ENCODE measurements around the gene MVB12B. TPM values are rescaled to one million over a fixed set of nuclear protein-coding genes. Genes with fewer than 3 reads are reported as not detected.

The MVB12B gene
- total RNA-seq, 1 donor from 2014 or later = 20.2 TPM

DNA sequence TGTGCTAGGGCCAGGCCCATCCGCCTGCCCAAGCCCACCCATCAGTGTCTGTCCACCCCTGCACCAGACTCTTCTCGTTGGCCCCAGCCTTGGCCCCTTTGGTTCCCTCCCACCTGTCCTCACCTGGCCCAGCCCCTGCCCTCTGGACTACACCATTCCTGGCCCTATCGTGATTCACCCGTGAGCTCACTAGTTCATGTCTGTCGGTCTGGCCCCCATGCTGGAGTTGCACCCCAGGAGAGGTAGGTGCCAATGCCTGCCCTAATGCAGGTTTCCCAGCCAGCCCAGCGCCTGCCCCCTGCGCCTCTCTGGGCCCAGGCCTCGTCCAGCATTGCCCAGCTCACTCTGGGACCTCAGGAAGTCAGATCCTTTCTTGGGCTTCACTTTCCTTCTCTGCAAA, 171.7 kb downstream of the MVB12B start:
- no peaks in the 10 kb centered on the region for H3K27me3 Mint-ChIP-seq (ENCODE audit: unreplicated experiment)
- H3K9me3 Mint-ChIP-seq (ENCODE audit: unreplicated experiment) = no peaks in the 10 kb centered on the region
- no peak overlapping the region for H3K27ac Mint-ChIP-seq (ENCODE audit: unreplicated experiment)
- TF ChIP-seq, protein P1, sequence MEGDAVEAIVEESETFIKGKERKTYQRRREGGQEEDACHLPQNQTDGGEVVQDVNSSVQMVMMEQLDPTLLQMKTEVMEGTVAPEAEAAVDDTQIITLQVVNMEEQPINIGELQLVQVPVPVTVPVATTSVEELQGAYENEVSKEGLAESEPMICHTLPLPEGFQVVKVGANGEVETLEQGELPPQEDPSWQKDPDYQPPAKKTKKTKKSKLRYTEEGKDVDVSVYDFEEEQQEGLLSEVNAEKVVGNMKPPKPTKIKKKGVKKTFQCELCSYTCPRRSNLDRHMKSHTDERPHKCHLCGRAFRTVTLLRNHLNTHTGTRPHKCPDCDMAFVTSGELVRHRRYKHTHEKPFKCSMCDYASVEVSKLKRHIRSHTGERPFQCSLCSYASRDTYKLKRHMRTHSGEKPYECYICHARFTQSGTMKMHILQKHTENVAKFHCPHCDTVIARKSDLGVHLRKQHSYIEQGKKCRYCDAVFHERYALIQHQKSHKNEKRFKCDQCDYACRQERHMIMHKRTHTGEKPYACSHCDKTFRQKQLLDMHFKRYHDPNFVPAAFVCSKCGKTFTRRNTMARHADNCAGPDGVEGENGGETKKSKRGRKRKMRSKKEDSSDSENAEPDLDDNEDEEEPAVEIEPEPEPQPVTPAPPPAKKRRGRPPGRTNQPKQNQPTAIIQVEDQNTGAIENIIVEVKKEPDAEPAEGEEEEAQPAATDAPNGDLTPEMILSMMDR (IDR thresholded peaks at IDR 0.05) = no peak
- H3K4me3 Mint-ChIP-seq (ENCODE audit: unreplicated experiment) = no peak overlapping the region
- peaks cover 29% of the 10 kb centered on the region for H3K4me1 Mint-ChIP-seq (ENCODE audit: unreplicated experiment)
- DNase-seq (ENCODE audit: extremely low spot score, unreplicated experiment) = no peak
- no peaks in the 10 kb centered on the region for H3K36me3 Mint-ChIP-seq (ENCODE audit: unreplicated experiment)

DNA sequence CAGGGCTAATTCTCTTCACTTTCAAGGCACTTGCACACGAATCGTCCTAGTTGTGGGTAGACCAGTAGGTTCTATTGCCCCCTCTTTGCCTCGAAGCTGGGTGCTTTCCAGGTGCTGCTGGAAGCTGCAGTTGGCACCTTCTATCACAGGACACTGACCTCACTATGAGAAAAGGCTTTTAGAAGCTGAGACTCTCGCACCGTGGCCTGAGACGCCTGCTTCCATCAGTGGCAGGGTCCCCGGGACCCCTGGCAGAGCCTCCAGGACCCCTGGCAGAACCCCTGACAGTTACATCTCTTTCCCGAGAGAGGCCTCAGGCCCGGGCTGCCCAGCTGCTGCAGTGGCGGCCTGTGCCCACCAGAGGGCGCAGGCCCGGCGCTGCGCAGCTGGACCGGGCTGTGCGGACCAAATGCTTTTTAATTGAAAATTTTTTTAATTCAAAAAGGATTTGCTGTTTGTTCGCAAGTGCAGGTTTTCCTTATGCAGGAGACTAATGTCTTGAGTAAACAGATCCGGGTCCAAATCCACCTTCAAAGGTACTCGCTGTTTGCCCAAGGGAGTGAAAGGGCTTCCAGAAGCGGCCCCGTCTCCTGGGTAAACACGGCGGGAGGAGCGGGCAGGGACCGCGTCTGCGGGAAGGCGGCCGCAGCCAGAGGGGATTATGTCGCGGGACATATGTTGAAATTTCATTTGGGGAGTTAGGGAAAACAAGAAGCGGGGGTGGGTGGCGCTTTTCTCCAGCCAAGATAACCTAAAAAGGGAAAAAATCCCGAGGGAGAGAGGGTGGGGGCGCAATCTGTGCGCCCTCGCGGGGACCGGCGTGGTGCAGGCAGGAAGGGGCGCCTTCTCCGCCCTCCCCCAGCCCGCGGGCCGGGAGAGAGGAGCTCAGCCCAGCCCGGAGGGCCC, 172.6 kb downstream of the MVB12B start:
- Mint-ChIP-seq H3K27me3 (ENCODE audit: unreplicated experiment) (no peaks in the 10 kb centered on the region), H3K27ac (ENCODE audit: unreplicated experiment) (no peak overlapping the region), H3K4me3 (ENCODE audit: unreplicated experiment) (peak overlapping the region; percentile 73), H3K4me1 (ENCODE audit: unreplicated experiment) (peaks cover 31% of the 10 kb centered on the region), H3K36me3 (ENCODE audit: unreplicated experiment) (no peaks in the 10 kb centered on the region), H3K9me3 (ENCODE audit: unreplicated experiment) (no peaks in the 10 kb centered on the region)
- peak; percentile 83 for DNase-seq (ENCODE audit: extremely low spot score, unreplicated experiment)
- TF ChIP-seq, protein P1 (IDR thresholded peaks at IDR 0.05) = peak; percentile 99

DNA sequence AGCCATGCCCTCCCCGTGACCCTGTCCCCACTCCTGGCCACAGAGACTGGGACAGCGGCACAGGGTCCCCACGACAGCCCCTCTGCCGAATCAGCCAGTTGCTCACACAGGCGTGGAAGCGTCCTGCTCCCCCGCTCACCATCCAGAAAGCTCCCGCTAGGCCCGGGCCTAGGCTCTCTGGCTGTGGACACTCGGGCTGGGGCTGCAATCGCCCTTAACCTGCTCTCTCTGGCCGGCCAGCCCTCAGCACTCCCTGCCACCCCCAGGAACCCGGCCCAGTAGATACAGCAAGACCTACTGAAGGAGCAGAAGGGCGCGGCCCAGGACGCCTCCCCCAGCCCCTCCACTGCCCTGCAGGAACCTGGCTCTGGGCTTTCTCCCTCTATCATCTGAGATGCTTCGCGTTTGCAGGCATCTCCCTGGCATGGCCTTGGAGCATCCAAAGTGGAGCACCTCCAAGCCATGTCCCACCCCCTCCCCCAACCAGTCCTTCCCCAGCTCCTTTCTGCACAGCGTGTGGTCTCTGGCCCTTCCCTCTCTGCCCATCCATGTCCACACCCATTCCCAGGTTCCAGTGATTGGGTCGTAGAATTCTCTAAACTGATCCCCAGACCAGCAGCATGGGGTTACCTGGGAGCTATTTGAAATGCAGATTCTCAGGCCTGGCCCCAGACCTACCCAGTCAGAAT, 173.4 kb downstream of the MVB12B start:
- Mint-ChIP-seq H3K4me3 (ENCODE audit: unreplicated experiment) (peak overlapping the region; percentile 66), H3K9me3 (ENCODE audit: unreplicated experiment) (no peaks in the 10 kb centered on the region), H3K4me1 (ENCODE audit: unreplicated experiment) (peaks cover 31% of the 10 kb centered on the region), H3K36me3 (ENCODE audit: unreplicated experiment) (no peaks in the 10 kb centered on the region), H3K27me3 (ENCODE audit: unreplicated experiment) (no peaks in the 10 kb centered on the region), H3K27ac (ENCODE audit: unreplicated experiment) (no peak overlapping the region)
- DNase-seq (ENCODE audit: extremely low spot score, unreplicated experiment) = no peak
- TF ChIP-seq, protein P1 (IDR thresholded peaks at IDR 0.05) = no peak

DNA sequence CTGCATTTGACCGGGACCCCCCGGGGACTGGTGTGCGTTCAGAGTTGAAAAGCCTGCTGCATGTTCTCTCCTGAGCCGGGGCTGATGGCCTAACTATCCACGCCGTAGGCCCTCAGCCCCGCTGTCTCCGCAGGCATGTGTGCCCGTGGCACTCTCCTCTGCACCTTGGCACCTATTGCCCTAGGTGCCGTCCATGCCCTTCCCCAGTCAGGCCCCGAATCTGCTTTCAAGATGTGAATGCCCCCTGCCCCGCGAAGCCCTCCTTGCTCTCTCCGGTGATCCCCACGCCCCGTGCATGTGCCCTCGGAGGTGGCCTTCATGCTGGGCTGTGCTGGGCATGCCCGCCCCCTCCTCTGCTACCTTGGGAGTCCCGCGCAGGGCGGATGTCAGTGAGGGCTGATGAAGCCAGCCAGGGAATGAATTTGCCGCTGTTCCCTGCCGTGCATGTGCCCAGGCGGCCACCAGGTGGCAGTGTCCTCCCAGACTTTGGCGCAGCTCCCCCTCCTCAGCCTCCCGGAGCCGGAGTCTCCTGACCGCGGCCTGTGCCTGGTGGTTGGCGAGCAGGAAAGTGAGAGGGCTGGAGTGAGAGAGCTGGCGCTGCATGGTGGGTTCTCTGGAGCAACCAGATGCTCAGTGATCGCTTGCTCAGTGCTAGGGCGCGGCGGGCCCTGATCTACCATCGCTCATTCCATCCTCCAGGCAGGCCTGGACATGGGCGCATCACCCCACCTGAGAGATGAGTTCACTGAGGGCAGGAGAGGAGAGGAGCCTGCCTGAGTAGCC, 174.2 kb downstream of the MVB12B start:
- H3K36me3 Mint-ChIP-seq (ENCODE audit: unreplicated experiment) = no peaks in the 10 kb centered on the region

More for the DNA sequence above, 174.2 kb downstream of the MVB12B start:
- peak; percentile 95 for DNase-seq (ENCODE audit: extremely low spot score, unreplicated experiment)
- H3K27me3 Mint-ChIP-seq (ENCODE audit: unreplicated experiment) = no peaks in the 10 kb centered on the region
- peaks cover 31% of the 10 kb centered on the region for H3K4me1 Mint-ChIP-seq (ENCODE audit: unreplicated experiment)
- no peak overlapping the region for H3K27ac Mint-ChIP-seq (ENCODE audit: unreplicated experiment)
- H3K9me3 Mint-ChIP-seq (ENCODE audit: unreplicated experiment) = no peaks in the 10 kb centered on the region
- peak overlapping the region; percentile 47 for H3K4me3 Mint-ChIP-seq (ENCODE audit: unreplicated experiment)
- TF ChIP-seq, protein P1 (IDR thresholded peaks at IDR 0.05) = peak; percentile 96

All from osteocyte (in vitro differentiated cells).